ENCODE measurements around the gene KCNQ1. TPM values are rescaled to one million over a fixed set of nuclear protein-coding genes. Genes with fewer than 3 reads are reported as not detected.

KCNQ1 gene
- total and polyA plus RNA-seq, 9 of the 15 experiments (the other 6 are each of a cell fraction or from before 2014, with no cell fraction given), result 0.44 TPM; not detected in 8

- TF ChIP-seq ZNF184 (CRISPR knock-in tag; IDR thresholded peaks at IDR 0.05), result no peak
- TF ChIP-seq DLX4 (CRISPR knock-in tag; IDR thresholded peaks at IDR 0.05), result no peak
- no peak for TF ChIP-seq ZNF398 (CRISPR knock-in tag; IDR thresholded peaks at IDR 0.05)
- no peak for TF ChIP-seq KLF16 (IDR thresholded peaks at IDR 0.05)
Measured at GRCh38 chr11:2518983-2519340, 74.2 kb downstream of the KCNQ1 start (continued).

- Histone ChIP-seq H3K79me2 (ENCODE audit: control insufficient read depth, insufficient read depth, low read length) (no peaks in the 10 kb centered on the region), H4K20me1 (replicated peaks; ENCODE audit: control insufficient read depth, insufficient read depth, low read length) (0 out of 2 replicates have a peak, but pooled peaks cover 4% of the 10 kb centered on the region), H3K27ac (ENCODE audit: extremely low read depth, low read depth, low read length) (no peak overlapping the region), H3K9ac (ENCODE audit: insufficient read depth in 1 of 2, low read depth in 2 of 2, low read length in 2 of 2) (no peak overlapping the region), H2AFZ (ENCODE audit: low read depth, low read length) (no peak overlapping the region), H3K4me1 (replicated peaks in 1 of 2; ENCODE audit: control insufficient read depth in 2 of 2, insufficient read depth in 2 of 2, low read length in 2 of 2) (peaks cover 0 to 32% of the 10 kb centered on the region in 2 experiments; a peak in 2 of 5 replicates), H3K9me3 (replicated peaks; ENCODE audit: control insufficient read depth, insufficient read depth, low read depth, low read length) (no peaks in the 10 kb centered on the region), H3K9me1 (ENCODE audit: control insufficient read depth, insufficient read depth, low read length) (no peaks in the 10 kb centered on the region), H3K36me3 (ENCODE audit: control insufficient read depth, insufficient read depth, low read length) (no peaks in the 10 kb centered on the region), H3K4me3 (no peak overlapping the region), H3K27me3 (ENCODE audit: control insufficient read depth in 2 of 2, insufficient read depth in 2 of 2, low read length in 2 of 2) (peaks cover 40 to 93% of the 10 kb centered on the region in 2 experiments; a peak in 4 of 5 replicates), H3K4me2 (ENCODE audit: insufficient read depth, low read length) (no peak overlapping the region)
- DNase-seq (ENCODE audit: extremely low read depth in 1 of 4, low spot score in 3 of 4) (no peak), FAIRE-seq (no peak), ATAC-seq (no peak)
- 4% methylated on average over 2 of the region's 2 CpGs for WGBS (ENCODE audit: insufficient coverage, low coverage, missing lambda C conversion rate)
- ChIA-PET CTCF (ENCODE audit: low intra/inter-chr PET ratio) (no interaction called here), POLR2A (interaction anchor here (0.6 kb wide), 1 partner anchor 590 kb away, joined by 3 read pairs; no protein-coding TSS in a partner anchor)
- in situ Hi-C loops (cut with MboI), result loop anchor here (10.0 kb wide), 1 partner anchor 315 kb away; no protein-coding TSS in a partner anchor
- BruUV-seq (replicated peaks), result no TSS peak
- TF ChIP-seq KDM5B (IDR thresholded peaks at IDR 0.05; ENCODE audit: insufficient replicate concordance, low read depth, low read length), result no peak
- TF ChIP-seq ZNF165 (CRISPR knock-in tag; IDR thresholded peaks at IDR 0.05; ENCODE audit: borderline replicate concordance), result no peak
- TF ChIP-seq PRDM10 (IDR thresholded peaks at IDR 0.05; ENCODE audit: partially characterized antibody), result peak; percentile 90
- no peak for TF ChIP-seq PCBP2 (IDR thresholded peaks at IDR 0.05; ENCODE audit: low read depth, low read length, poor library complexity, severe bottlenecking)
- no peak for TF ChIP-seq EP400 (IDR thresholded peaks at IDR 0.05)
- no peak for TF ChIP-seq RHOXF2B (CRISPR knock-in tag; conservative IDR thresholded peaks at IDR 0.05)
- intact Hi-C loops (cut with micrococcal nuclease), result no loop called here
Measured at GRCh38 chr11:2519517-2519861, 74.7 kb downstream of the KCNQ1 start.
